NOMO-1 treated with DMSO at 0.1 percent for 48 hours (cell line): Measurements from ENCODE around the gene CLIC3.

ENCODE experiments used
- DNase-seq: peaks from one replicate; lab custom pipeline; 2025; ENCODE audit not compliant: unreplicated experiment; lab: John Stamatoyannopoulos, UW

The CLIC3 gene

DNA sequence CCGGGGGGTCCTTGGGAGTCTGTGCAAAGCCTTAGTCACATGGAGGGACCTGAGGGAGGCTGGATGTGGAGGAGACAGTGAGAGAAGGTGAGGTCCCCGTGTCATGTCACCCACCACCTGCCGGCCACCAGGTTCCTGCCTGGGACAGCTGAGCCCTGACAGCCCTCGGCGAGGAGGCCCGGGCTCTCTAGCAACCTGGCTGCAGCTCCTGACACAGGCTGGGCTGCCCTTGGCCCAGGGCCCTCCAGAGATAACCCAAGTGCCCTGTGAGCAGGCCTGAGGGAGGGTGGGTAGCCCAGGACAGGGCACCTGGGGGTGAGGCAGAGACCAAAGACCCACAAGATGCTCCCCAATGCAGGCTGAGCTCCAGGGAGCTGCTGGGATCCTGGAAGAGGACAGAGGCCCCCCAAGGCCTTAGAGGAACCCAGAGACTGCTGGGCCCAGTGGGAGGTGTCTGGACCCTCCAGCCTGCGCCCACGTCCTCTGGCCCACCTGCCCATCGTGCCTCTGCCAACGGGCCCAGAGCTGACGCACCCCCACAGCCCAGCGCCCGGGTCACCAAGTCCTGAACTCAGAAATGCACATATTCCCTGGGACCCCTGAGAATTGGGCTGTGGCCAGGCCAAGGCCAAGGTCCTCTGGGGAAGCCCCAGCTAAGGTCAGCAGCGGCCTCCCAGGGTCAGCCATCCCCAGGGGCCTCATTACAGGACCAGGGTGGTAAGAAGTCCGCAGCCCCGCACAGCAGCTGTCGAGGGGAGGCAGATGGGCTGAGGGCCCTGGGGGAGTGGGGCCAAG lies 27.8 kb downstream of the CLIC3 start:
- DNase-seq, result no peak

DNA sequence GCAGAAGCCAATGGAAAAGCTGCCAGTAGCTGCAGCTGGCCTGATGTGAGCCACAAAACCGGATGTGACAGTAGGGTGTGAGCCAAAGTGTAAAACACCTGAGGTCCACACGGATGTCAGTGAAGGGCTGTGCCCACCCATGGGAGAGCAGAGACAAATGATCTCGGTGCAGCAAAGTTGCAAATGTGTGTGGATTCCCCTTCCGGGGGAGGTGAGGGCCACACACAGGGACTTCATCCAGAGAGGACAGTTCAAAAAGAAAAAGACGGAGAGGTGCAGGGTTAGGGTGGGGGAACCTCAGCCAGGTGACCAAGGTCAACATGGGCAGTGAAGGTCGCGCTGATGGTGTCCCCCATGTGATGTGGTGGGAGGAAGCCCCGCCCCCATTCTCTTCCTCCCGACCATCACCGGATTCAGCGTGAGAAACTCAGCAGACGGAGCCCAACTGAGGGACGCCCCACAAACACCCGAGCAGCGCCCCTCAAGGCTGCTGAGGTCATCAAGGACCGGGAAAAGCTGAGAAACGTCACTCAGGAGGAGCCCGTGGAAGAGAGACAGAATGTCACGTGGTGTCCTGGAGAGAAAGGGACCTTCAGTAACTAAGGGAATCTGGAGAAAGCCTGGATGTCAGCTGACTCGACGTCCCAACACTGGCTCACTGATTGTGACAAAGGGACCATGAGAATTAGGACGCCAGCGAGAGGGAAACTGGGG lies 30.4 kb downstream of the CLIC3 start:
- DNase-seq, result no peak

DNA sequence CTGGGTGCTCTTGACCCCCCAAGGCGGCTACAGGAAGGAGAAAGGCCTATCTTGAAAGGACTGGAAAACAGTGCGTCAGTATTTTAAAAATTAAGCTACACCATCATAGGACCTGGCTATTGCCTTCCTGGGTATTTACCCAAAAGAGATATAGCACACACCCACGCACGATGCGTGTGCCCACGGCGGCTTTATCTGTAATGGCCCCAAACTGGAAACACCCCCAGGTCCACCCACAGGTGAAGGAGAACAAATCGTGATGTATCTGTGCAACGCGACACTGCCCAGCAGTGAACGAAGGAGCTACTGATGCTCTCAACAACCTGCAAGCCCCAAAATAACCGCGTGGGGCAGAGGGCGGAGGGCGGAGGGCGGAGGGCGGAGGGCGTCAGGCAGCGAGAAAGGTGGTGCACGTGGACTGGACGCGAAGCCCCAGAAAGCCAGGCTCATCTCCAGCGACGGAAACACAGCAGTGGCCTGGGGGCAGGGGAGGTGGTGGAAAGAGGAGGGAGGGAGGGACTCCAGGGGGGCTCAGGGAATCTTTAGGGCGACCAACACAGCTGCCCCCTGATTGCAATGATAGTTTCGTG lies 31.4 kb downstream of the CLIC3 start:
- no peak for DNase-seq

DNA sequence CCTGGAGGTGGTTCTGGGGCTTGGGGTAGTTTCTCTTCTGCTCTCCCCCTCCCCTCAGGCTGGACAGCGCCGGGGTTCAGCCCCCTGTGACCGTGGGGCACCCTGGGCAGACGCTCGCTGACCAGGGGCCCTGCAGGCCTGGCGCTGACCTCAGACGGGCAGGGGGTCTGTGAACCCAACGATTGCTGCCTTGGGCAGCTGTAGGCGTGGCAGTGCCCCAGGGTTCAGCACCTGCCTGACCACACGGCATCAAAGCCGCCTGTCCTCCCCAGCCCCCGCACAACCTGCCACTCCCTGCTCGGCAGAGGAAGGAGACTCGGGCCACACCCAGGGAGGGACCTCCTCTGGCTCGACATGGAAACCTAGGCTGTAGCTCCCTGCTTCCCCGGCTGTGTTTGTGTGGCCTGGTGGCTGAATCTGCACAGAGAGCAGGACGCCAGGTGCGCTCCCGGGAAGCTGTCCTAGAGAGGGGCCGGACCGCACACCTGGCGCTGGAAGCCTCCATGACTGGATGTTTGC lies 32.1 kb downstream of the CLIC3 start:
- no peak for DNase-seq

DNA sequence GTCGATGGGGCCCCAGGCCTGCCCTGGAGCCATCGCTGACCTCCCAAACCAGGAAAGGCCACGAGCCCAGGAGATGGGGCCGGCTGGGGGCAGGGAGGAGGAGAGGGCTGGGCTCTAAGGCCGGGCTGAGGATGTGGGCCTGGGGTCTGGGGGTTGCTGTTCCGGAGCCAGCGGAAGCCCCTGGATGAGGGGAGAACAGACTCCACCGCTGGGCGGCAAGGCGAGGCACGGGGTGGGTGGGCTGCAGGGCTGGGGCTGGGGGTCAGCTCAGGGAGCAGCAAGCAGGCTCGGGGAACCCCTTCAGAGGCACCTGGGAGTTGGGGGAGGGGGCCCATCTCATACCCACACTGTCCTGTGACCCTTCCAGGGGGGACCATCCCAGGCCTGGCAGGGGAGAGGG lies 32.6 kb downstream of the CLIC3 start:
- DNase-seq, result no peak

DNA sequence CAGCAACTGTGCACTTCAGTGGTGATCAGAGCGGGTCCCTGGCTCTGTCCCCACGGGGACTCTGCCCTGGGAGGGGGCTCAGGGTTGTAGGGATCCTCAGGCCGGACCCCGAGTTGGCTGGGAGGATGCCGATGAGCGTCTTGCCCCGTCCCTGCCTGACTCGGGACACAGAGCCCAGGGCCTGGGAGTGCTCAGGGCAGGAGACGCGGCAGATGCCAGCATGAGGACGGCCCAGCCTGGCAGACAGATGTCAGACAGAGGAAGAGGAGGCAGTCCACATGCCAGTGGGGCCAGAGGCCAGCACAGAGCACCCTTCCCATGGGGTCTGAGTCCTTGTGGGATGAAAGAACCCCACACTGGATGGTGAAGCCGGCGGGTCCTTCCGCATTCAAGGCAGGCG lies 33.0 kb downstream of the CLIC3 start:
- no peak for DNase-seq

DNA sequence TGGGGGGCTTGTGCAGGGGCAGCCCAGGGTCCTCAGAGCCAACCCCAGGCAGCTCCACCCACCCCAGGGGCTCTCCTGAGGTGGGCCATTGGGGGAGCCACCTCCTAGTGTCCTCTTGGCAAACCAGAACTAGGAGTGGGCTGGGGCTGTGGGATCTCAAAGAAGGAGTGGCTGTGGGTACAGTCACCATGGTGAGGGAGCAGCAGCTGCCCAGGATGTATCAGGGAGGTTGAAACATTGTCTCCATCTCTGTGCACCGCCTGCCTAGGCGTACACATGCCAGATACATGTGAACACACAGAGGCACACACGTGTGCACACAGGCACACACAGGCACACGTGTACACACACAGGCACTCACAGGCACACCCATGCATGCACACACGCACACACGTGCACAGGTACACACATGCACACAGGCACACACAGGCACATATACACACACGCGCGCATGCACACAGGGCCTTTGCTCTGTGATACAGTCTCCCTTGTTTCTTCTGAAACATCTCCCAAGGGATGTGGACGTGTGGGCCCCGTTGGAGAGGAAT lies 33.6 kb downstream of the CLIC3 start:
- DNase-seq, result no peak

DNA sequence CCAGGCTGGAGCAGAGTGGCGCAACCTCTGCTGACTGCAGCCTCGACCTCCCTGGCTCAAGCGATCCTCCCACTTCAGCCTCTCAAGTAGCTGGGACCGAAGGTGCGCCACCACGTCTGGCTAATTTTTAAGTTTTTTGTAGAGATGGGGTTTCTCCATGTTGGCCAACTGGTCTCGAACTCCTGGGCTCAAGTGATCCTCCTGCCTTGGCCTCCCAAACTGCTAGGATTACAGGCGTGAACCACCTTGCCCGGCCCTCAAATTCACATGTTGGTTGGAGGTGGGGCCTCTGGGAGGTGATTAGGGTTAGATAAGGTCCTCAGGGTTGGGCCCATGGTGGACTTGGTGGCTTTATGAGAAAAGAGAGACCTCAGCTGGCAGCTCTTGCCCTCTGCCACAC lies 34.2 kb downstream of the CLIC3 start:
- no peak for DNase-seq

DNA sequence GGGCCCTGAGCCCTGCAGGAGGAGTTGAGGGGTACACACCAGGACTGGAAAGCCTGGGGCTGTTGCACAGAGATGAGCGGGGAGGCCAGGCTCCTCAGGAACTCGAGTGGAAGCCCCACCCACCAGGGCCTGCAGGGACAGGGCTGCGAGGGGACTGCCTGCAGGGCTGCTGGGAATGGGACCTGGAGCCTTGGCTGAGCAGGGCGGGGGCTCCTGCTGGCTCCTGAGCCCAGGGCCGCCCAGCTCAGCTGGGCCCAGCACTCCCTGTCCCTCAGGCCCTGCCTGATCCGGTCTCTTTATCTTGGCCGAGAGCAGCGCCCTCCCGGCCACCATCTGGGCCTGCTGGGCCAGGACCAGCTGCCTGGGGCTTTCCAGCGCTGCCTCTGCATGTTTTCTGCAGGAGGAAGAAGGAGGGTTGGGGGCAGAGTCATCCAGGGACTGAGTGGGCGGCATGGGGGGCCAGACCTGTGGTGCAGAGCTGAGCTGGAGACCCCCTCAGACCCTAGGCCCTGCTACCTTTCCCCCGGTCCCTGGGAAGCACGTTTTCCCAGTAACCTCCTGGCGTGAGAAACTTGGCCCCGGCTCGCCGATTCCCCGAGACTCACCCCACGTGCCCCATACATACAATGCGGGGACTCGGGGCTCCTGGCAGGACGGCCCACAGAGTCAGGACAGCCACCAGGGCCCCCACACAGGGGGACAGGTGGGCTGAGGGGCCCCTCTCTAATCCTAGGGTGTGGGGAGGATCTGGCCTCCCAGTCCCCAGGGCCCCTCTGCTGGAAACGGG lies 34.9 kb downstream of the CLIC3 start:
- DNase-seq, result no peak

DNA sequence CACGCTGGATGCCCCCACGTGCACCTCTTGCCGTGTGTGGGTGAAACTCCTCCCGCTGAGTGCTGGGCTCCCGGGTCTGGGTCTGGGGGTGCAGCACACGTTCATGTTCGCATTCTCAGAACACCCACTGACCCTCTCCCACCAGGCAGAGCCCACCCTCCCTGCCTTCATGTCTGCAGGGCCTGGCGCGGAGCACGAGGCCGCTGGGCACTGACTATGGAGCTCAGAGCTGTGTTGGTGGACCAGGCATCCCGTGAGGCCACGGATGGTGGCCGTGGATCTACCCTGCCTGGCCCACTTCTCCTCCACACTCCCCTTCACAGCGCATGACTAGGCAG lies 35.5 kb downstream of the CLIC3 start:
- no peak for DNase-seq

DNA sequence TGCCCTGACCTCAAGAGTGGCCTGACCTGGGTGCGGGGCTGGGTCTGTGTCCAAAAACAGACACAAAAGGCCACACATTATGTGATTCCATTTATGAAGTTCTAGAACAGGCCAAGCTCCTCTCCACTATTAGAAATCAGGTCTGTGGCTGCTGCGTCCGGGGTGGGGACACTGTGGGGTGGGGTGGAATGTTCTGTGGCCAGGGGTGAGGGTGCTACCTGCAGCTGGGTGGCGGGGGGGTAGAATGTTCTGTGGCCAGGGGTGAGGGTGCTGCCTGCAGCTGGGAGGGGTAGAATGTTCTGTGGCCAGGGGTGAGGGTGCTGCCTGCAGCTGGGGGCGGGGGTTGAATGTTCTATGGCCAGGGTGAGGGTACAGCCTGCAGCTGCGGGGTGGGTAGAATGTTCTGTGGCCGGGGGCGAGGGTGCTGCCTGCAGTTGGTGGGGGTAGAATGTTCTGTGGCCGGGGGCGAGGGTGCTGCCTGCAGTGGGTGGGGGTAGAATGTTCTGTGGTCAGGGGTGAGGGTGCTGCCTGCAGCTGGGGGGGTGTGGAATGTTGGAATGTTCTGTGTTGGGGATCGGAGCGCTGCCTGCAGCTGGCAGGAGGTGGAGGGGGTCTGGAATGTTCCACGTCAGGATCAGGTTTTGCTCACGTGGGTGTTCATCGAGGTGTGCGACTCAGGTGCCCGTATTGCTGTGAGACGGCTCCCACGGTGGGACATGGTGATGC lies 36.0 kb downstream of the CLIC3 start:
- no peak for DNase-seq

DNA sequence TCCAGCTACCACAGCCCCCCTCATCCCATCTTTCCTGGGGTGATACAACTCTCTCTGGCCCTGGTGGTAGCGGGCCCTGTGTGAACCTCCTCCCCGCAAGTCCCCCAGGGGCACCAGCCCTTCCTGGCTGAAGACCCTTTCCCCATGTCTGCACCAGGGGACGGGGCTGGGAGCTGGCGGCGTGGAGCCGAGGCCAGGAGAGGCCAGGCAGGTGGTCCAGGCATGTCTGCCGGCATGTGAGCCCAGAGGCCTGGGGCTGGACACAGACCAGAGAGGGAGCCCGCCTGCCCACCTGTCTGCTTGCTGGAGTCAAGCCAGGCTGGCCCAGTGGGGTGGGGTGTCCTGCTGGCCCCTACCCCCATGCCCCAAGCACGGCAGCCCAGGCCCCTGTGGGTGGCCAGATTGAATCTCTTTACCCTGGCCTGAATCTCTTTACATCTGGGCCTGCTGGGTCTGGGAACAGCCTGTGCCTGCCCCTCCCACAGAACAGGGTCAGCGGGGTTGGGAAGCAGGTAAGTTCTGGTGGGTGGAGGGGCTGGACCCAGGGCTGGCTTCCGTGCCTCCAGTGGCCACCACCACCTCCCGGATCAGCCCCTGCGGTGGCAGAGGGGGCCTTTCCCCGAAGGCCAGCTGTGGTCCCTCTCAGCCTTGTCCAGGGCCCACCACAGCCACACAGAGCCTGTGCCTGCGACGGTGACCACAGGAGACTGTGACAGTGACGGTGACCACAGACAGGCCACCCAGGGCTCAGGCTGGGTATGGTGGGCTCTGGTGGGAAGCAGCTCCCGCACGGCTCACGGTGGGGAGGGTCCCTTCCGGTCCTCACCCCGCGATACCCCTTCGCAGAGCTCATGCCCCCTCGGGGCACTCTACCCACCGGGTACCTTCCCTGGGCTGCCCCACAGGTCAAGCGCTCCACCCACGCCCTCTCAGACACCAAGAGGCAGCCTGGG lies 37.2 kb downstream of the CLIC3 start:
- DNase-seq, result no peak

DNA sequence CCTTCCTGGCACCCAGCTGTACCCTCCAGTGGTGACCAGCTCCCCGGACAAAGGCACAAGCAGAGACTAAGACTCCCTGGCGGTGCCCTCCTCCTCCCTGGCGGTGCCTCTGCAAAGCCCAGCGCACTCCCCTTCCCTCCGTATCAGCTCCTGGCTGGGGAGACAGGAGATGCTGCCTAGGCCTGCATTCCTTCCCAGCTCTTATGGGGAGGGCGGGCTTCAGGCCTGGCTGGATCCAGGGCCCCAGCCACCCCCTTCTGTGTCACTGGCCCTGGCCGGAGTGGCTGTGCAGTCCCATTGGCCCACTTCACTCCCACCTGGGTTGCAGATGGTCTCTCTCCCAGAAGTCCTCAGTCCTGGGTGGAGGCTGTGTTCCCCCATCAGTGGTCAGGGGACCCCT lies 37.9 kb downstream of the CLIC3 start:
- no peak for DNase-seq

DNA sequence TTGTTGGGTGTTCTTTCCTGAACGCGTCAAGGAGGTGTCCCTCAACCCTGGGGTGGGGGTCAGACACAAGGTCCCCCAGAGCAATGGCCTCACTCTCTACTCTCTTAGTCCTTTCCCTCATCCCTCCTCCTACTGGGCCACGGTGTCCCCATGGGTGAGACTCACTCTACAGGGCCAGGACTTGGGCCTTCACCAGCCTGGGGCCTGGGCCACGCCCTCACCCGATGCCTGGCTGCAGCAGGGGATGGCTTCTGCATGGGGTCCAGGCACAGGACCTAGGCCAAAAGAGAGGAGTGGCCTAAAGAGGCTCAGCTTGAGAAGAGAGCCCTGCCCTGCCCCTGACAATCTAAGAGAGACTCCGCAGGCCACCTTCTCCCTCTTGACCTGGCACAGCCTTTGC lies 38.5 kb downstream of the CLIC3 start:
- no peak for DNase-seq

DNA sequence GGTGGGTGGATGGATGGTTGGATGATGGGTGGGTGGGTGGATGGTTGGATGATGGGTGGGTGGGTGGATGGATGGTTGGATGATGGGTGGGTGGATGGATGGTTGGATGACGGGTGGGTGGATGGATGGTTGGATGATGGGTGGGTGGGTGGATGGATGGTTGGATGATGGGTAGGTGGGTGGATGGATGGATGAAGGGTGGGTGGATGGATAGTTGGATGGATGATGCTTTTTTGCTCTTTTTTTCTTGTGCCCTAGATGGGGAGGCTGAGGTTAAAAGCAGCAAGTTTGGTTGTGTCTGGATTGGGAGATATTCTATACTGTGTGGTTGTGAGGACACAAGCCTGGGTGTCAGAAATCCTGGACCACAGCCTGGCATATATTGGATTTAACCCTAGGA lies 38.9 kb downstream of the CLIC3 start:
- no peak for DNase-seq

DNA sequence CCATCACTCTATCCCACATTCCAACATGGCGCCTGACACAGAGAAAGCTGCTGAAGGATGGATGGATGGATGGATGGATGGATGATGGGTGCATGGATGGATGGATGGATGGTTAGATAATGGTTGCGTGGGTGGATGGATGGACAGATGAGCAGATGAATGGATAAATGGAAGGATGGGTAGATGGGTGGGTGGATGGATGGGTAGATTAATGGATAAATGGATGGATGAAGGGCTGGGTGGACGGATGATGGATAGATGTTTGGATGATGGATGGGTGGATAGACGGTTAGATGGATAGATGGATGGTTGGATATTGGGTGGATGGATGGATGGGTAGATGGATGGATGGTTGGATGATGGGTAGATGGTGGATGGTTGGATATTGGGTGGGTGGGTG lies 39.8 kb downstream of the CLIC3 start:
- DNase-seq, result no peak

DNA sequence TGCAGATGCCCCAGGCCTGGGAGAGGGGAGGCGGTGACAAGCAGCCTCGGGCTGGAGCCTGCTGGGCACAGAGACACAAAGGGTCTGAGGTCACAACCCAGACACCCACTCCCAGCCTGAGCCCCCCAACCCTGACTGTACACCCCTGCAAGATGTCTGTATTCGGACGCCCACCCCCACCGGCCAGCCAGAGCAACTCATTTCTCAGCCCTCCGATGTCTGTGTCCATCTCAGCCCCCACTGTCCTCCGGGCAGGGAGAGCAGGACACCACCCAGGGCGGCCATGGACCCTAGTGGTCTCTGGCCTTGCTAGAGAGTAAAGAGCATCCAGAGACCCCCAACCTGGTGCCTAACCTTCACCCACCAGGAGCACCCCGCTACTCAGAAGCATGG lies 40.4 kb downstream of the CLIC3 start:
- DNase-seq, result no peak

DNA sequence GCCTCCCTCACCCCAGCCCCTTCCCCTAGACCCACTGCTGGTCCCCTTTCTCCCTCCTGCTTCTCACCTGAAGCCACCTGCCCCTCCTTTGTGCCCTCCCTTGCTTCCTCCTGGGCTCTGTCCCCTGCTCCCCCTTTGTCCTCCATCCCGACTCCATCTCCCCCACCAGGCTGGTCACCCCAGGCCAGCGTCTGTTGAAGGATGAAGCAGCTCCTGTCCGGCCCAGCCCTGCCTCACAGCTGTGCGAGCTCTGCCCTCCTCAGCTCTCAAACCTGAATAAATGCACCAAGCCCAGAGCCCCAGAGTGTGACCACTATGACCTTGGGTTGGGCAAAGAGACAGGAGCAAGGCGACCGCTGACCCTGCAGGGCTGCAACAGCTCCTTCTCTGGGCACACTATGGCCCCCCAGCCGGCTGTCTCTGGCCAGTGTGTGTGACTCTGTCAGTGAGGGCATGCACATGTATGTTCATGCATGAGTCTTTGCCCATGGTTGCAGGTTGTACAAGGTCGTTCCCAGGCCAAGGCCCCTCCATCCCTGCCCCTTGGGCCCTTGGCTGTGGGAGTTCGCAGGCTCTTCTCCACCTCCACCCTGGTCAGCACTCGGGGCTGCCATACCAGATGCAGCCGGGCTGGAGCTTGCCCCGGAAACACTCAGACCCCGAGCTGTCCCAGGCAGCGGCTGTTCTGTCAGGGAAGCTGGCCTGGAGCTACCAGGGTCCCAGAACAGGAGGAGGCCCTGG lies 41.0 kb downstream of the CLIC3 start:
- DNase-seq, result no peak
